Esophagus muscularis mucosa (tissue), 3 donors: ENCODE results near the gene ST8SIA6.

ENCODE experiments used
- CTCF ChIP-seq, 3 experiments: fragments of 200-600 bp in 2 of 3; fragments of 450-650 bp in 1 of 3; sonication (generic) in 2 of 3; IDR thresholded peaks; one replicate each; pipeline ENCODE4 v1.5.1; 2017 to 2019; ENCODE audit warnings: antibody characterized with exemption in 3 of 3, mild to moderate bottlenecking in 2 of 3, moderate library complexity in 1 of 3
- POLR2A ChIP-seq: fragments of 450-650 bp; IDR thresholded peaks from one replicate; pipeline ENCODE4 v1.6.1; 2017; ENCODE audit warnings: antibody characterized with exemption, moderate library complexity, mild to moderate bottlenecking, low read depth

GRCh38 chr10:17488848-17489247 is 34.5 kb upstream of the ST8SIA6 start:
- TF ChIP-seq CTCF (IDR thresholded peaks at IDR 0.05) = no peak
- no peak for TF ChIP-seq POLR2A
